Measurements from ENCODE around the gene TBC1D5. TPM values are rescaled to one million over a fixed set of nuclear protein-coding genes. Genes with fewer than 3 reads are reported as not detected.
"Not testable (repeated sequence)": the region's sequence is repeated elsewhere in the genome, so short reads cannot be mapped to it uniquely, and the experiment has no call there.

TBC1D5 gene
- total RNA-seq, 1 donor from 2014 or later: 67.7 TPM

DNA sequence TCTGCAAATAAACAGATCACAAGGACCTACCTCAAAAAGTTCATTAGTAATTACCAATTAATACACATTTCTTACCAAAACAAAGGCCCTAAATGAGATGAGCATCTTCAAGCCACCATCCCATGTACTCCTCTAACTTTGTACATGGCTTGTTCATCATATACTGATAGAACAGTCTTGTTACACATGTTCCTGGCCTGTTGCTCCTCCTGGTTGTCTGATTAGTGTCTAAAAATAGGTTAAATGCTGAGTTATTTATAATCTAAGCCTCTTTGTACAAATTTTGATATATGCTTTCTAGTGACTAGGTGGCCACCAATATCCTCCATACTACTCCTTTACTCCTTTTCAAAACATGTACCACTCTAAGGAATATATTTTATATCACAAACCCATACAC, 25.0 kb downstream of the TBC1D5 start:
- DNase-seq (ENCODE audit: low read depth, low spot score): no peak

DNA sequence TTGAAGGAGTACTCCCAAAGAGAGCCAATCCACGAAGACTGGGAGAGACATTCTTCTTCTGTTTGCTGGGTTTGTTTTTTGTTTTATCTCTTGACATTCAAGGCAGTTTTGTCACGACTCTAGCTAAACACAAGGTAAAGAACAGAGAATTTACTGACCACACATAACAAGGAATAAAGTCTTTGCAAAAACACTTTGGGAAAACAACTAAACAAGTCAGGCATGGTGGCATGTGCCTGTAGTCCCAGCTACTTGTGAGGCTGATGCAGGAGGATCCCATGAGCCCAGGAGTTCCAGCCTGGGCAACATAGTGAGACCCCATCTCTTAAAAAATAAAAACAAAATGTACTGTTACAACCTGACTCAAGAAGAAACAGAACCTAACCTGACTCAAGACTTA, 28.0 kb downstream of the TBC1D5 start:
- no peak for DNase-seq (ENCODE audit: low read depth, low spot score)

- no peak for DNase-seq (ENCODE audit: low read depth, low spot score)
These were observed 33.1 kb downstream of the TBC1D5 start for GRCh38 chr3:17709236-17709810.

GRCh38 chr3:17707813-17708543, 34.5 kb downstream of the TBC1D5 start:
- DNase-seq (ENCODE audit: low read depth, low spot score): no peak

DNA sequence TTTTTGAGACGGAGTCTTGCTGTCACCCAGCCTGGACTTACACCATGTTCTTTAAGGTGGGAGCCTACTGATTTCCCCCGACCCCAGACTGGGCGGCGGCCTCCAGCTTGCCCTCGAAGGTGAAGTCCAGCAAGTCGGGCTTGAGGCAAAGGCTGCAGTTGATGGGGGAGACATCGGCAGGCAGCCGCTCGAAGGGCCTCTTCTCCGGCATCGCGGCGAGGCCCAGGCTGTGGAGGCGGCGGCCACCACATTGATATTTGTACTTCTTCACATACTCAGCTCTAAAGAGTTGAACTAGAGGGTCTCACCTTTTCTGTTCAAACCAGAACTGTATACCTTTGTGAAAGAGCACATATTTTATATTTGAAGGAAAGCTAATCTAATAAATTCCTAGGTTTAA, 36.4 kb downstream of the TBC1D5 start:
- DNase-seq (ENCODE audit: low read depth, low spot score): not testable (repeated sequence)

DNA sequence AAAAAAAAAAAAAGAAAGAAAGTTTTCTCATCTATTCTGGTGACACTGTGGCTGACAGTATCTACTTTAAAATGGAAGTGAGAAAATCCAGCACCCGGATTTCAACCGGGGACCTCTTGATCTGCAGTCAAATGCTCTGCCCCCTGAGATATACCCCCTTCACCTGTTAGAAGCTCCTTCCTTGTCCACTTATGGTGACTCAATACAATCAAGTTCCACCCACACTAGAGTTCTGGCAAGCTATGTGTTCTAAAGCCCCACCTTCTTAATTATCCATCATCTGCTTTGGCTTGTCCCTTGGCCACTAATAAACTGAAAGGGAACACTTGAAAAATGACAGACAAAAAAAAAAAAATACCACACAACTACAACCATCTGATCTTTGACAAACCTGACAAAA, 42.6 kb downstream of the TBC1D5 start:
- DNase-seq (ENCODE audit: low read depth, low spot score): not testable (repeated sequence)

- not testable (repeated sequence) for DNase-seq (ENCODE audit: low read depth, low spot score)
These were observed 46.8 kb downstream of the TBC1D5 start for GRCh38 chr3:17695665-17696064.

GRCh38 chr3:17693670-17693999, 48.8 kb downstream of the TBC1D5 start:
- not testable (repeated sequence) for DNase-seq (ENCODE audit: low read depth, low spot score)

DNA sequence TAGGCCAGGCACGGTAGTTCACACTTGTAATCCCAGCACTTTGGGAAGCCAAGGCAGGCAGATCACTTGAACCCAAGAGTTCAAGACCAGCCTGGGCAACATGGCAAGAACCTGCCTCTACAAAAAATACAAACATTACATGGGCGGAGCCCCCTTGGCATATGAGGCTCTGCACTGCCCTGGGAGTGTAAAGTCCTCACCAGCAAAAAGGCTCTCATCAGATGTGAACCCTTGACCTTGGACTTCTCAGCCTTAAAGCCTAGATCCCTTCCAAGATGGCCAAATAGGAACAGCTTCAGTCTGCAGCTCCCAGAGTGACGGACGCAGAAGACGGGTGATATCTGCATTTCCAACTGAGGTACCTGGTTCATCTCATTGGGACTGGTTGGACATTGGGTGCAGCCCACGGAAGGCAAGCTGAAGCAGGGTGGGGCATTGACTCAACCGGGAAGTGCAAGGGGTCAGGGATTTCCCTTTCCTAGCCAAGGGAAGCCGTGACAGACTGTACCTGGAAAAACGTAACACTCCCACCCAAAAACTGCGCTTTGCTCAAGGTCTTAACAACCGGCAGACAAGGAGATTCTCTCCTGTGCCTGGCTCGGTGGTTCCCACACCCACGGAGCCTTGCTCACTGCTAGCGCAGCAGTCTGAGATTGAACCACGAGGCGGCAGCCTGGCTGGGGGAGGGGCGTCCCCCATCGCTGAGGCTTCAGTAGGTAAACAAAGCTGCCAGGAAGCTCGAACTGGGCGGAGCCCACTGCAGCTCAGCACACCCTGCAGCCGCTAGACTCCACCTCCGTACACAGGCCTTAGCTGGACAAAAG, 49.4 kb downstream of the TBC1D5 start:
- not testable (repeated sequence) for DNase-seq (ENCODE audit: low read depth, low spot score)

- DNase-seq (ENCODE audit: low read depth, low spot score): no peak
These were observed 54.9 kb downstream of the TBC1D5 start for GRCh38 chr3:17687566-17687965.

DNA sequence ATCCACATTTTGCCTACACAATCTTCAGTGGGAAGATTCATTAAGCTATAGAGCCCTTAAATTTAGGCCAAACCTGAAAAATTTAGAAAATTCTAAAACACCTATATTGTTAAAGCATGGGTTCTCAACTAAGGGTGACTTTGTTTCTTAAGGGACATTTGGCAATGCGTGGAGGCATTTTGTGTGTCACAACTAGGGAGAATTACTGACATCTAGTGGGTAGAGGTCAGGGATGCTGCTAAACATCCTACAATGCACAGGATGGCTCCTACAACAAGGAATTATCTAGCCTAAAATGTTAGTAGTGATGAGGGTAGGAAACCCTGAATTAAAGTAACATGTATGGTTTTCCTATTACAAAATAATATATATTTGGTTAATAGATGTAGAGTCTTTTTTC, 55.8 kb downstream of the TBC1D5 start:
- DNase-seq (ENCODE audit: low read depth, low spot score): no peak

GRCh38 chr3:17683542-17684207, 58.8 kb downstream of the TBC1D5 start:
- DNase-seq (ENCODE audit: low read depth, low spot score): no peak

GRCh38 chr3:17680530-17680929, 61.9 kb downstream of the TBC1D5 start:
- no peak for DNase-seq (ENCODE audit: low read depth, low spot score)

- DNase-seq (ENCODE audit: low read depth, low spot score): no peak
These were observed 64.2 kb downstream of the TBC1D5 start for GRCh38 chr3:17678116-17678741.

DNA sequence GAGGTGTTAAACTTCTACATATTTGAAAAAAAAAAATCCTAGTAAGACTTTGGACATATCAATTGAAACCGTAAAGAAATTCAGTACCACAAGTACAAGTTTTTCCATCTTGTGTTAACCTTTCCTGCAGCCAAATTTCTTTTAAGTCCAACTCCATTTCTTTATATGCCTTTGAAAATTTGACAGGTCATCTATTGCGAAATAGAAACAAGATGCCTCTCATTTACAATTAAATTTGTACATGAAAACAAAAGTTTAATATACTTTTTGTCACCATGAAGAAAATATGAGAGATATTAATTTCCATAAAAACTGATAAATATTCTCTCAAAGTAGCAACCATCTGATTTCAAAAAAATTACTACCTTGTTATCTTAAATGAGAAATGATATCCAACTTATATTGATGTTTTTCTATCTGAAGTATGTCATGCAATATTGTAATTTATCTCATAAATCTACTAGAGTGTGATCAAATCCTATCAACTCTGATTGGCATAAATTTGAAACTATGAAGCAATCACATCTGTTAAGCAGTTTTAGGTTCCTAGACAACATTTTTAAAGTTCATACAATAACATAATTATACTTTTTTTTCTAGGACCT, 68.2 kb downstream of the TBC1D5 start:
- DNase-seq (ENCODE audit: low read depth, low spot score): no peak

- no peak for DNase-seq (ENCODE audit: low read depth, low spot score)
These were observed 69.9 kb downstream of the TBC1D5 start for GRCh38 chr3:17672506-17672905.

- no peak for DNase-seq (ENCODE audit: low read depth, low spot score)
These were observed 71.7 kb downstream of the TBC1D5 start for GRCh38 chr3:17670749-17671148.

- DNase-seq (ENCODE audit: low read depth, low spot score): no peak
These were observed 77.5 kb downstream of the TBC1D5 start for GRCh38 chr3:17664923-17665322.

GRCh38 chr3:17656264-17656663, 86.2 kb downstream of the TBC1D5 start:
- DNase-seq (ENCODE audit: low read depth, low spot score): no peak

DNA sequence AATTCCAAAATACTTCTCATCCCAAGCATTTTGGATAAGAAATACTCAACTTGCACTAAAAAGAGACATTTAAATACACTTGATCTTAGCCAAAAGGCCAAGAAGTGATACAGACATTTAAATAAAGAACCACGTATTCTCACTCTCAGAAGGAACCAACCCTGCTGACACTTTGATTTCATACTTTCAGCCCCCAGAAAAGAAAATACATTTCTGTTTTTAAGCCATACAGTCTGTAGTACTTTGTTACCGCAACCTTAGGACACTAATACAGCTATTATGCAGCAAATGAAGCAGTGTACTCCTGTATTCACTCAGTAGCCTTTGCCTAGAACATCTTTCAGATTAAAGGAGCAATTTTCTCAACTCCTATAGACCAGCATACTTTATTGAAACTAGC, 86.7 kb downstream of the TBC1D5 start:
- DNase-seq (ENCODE audit: low read depth, low spot score): no peak

- not testable (repeated sequence) for DNase-seq (ENCODE audit: low read depth, low spot score)
These were observed 92.7 kb downstream of the TBC1D5 start for GRCh38 chr3:17649748-17650147.

Measured in pulmonary artery endothelial cell (primary cell).